HEK293T (cell line): ENCODE measurements around the gene WDR36.

Experiments
- CTCF ChIA-PET: fragments of 350-600 bp; formaldehyde crosslinking; extraction: SDS; loops from one replicate; lab custom pipeline; 2021; ENCODE audit warnings: antibody characterized with exemption, inconsistent platforms; lab: Yijun Ruan, JAX
- POLR2A ChIA-PET: fragments of 350-600 bp; formaldehyde crosslinking; extraction: SDS; loops from one replicate; lab custom pipeline; 2020; ENCODE audit warnings: antibody characterized with exemption, inconsistent platforms; lab: Yijun Ruan, JAX
- DNase-seq: peaks from one replicate; pipeline ENCODE4 v3.0.0; 2012; ENCODE audit warnings: mixed read lengths; ENCODE audit errors: extremely low spot score
- ARNT ChIP-seq: fragments of 450-650 bp; IDR thresholded peaks from 2 replicates; pipeline ENCODE4 v1.6.1; 2017; ENCODE audit warnings: mild to moderate bottlenecking
- BHLHE40 ChIP-seq: fragments of 450-650 bp; IDR thresholded peaks from 2 replicates; pipeline ENCODE4 v1.6.1; 2016; ENCODE audit warnings: mild to moderate bottlenecking, moderate library complexity, borderline replicate concordance
- CTBP1 ChIP-seq: fragments of 450-650 bp; IDR thresholded peaks from 2 replicates; pipeline ENCODE4 v1.6.1; 2016; ENCODE audit warnings: borderline replicate concordance
- ELF4 ChIP-seq: fragments of 450-650 bp; IDR thresholded peaks from 2 replicates; pipeline ENCODE4 v1.6.1; 2017; ENCODE audit warnings: antibody characterized with exemption
- FOXA1 ChIP-seq: fragments of 450-650 bp; IDR thresholded peaks from 2 replicates; pipeline ENCODE4 v1.6.1; 2016; ENCODE audit warnings: mild to moderate bottlenecking
- FOXK2 ChIP-seq: fragments of 450-650 bp; IDR thresholded peaks from 2 replicates; pipeline ENCODE4 v1.6.1; 2016; ENCODE audit warnings: mild to moderate bottlenecking
- FOXM1 ChIP-seq: fragments of 450-650 bp; IDR thresholded peaks from 2 replicates; pipeline ENCODE4 v1.6.1; 2017; ENCODE audit warnings: mild to moderate bottlenecking, borderline replicate concordance
- HDGF ChIP-seq: fragments of 450-650 bp; IDR thresholded peaks from 2 replicates; pipeline ENCODE4 v1.6.1; 2017; ENCODE audit warnings: antibody characterized with exemption, borderline replicate concordance
- L3MBTL2 ChIP-seq: fragments of 450-650 bp; conservative IDR thresholded peaks from 2 replicates; pipeline ENCODE4 v1.6.1; 2016; ENCODE audit warnings: mild to moderate bottlenecking
- LEF1 ChIP-seq: fragments of 450-650 bp; IDR thresholded peaks from 2 replicates; pipeline ENCODE4 v1.6.1; 2017; ENCODE audit warnings: mild to moderate bottlenecking, borderline replicate concordance
- NFRKB ChIP-seq: fragments of 450-650 bp; IDR thresholded peaks from 2 replicates; pipeline ENCODE4 v1.6.1; 2016; ENCODE audit warnings: mild to moderate bottlenecking, moderate library complexity
- PKNOX1 ChIP-seq: fragments of 450-650 bp; IDR thresholded peaks from 2 replicates; pipeline ENCODE4 v1.6.1; 2016
- SP1 ChIP-seq: fragments of 450-650 bp; IDR thresholded peaks from 2 replicates; pipeline ENCODE4 v1.6.1; 2017
- SUZ12 ChIP-seq: fragments of 450-650 bp; IDR thresholded peaks from 2 replicates; pipeline ENCODE4 v1.6.1; 2016; ENCODE audit warnings: mild to moderate bottlenecking
- TARDBP ChIP-seq: fragments of 450-650 bp; IDR thresholded peaks from 2 replicates; pipeline ENCODE4 v1.6.1; 2016
- ZNF384 ChIP-seq: fragments of 450-650 bp; IDR thresholded peaks from 2 replicates; pipeline ENCODE4 v1.6.1; 2016

WDR36 gene

GRCh38 chr5:111092062-111092853 is at the start of gene WDR36:
Gene WDR36 (plus strand): TSS chr5:111092348. CDS start chr5:111092457, 109 bp downstream.
- CTCF ChIA-PET, result no interaction called here
- TF ChIP-seq ELF4, result 0 out of 2 replicates have a peak, but pooled peaks have one; percentile 36
- 0 out of 2 replicates have a peak, but pooled peaks have one; percentile 18 for TF ChIP-seq TARDBP
- no peak for TF ChIP-seq BHLHE40
- TF ChIP-seq NFRKB, result no peak
- TF ChIP-seq CTBP1, result peak; percentile 93
- no peak for TF ChIP-seq HDGF
- TF ChIP-seq FOXK2, result no peak
- no peak; the same call in 1 of the 2 replicates for TF ChIP-seq ARNT
- TF ChIP-seq L3MBTL2, result peak; percentile 100
- TF ChIP-seq PKNOX1, result no peak
- TF ChIP-seq FOXA1, result no peak
- POLR2A ChIA-PET, result interaction anchor here (0.5 to 1.7 kb wide), 6 partner anchors 12 to 130 kb away, joined by 3 to 9 read pairs (median 3); no protein-coding TSS in a partner anchor
- peak; percentile 85 for DNase-seq

GRCh38 chr5:111043712-111044506 is 48.2 kb upstream of the WDR36 start:
- ChIA-PET POLR2A (no interaction called here), CTCF (interaction anchor here (1.0 kb wide), 1 partner anchor 586 kb away, joined by 3 read pairs; no protein-coding TSS in a partner anchor)
- TF ChIP-seq SUZ12 (no peak), FOXK2 (no peak), ELF4 (no peak), PKNOX1 (no peak), ARNT (no peak), HDGF (no peak), FOXM1 (no peak), LEF1 (no peak), SP1 (no peak), L3MBTL2 (no peak), CTBP1 (no peak)
- peak; percentile 39 for DNase-seq

GRCh38 chr5:111058064-111058463 is 34.1 kb upstream of the WDR36 start:
- TF ChIP-seq FOXM1 (no peak), PKNOX1 (no peak), TARDBP (no peak), BHLHE40 (no peak), SUZ12 (no peak), L3MBTL2 (no peak)
- DNase-seq, result no peak
- ChIA-PET POLR2A (no interaction called here), CTCF (no interaction called here)

GRCh38 chr5:111060169-111060568 is 32.0 kb upstream of the WDR36 start:
- POLR2A ChIA-PET, result no interaction called here
- CTCF ChIA-PET, result no interaction called here
- TF ChIP-seq CTBP1 (no peak), SUZ12 (no peak), HDGF (no peak), ARNT (no peak)
- DNase-seq, result no peak

- TF ChIP-seq LEF1 (no peak), NFRKB (no peak), CTBP1 (no peak), ARNT (no peak), HDGF (no peak)
- POLR2A ChIA-PET, result no interaction called here
- CTCF ChIA-PET, result no interaction called here
Measured at GRCh38 chr5:111061618-111062017, 30.5 kb upstream of the WDR36 start.

GRCh38 chr5:111063709-111064322 is 28.3 kb upstream of the WDR36 start:
- TF ChIP-seq CTBP1, result no peak
- no peak for TF ChIP-seq TARDBP
- no peak for TF ChIP-seq L3MBTL2
- TF ChIP-seq BHLHE40, result no peak
- TF ChIP-seq ELF4, result no peak
- no peak for TF ChIP-seq FOXK2
- no peak for TF ChIP-seq HDGF
- no peak for TF ChIP-seq LEF1
- no peak for TF ChIP-seq NFRKB
- no peak for TF ChIP-seq PKNOX1
- TF ChIP-seq ARNT, result no peak
- TF ChIP-seq ZNF384, result no peak
- ChIA-PET POLR2A (no interaction called here), CTCF (interaction anchor here (0.7 kb wide), 1 partner anchor 1926 kb away, joined by 3 read pairs; no protein-coding TSS in a partner anchor)
- DNase-seq, result peak; percentile 17

More at GRCh38 chr5:111061618-111062017, 30.5 kb upstream of the WDR36 start:
- no peak for DNase-seq
